Lower leg skin (tissue), 4 donors: Measurements from ENCODE around the gene CNTFR. TPM values are rescaled to one million over a fixed set of nuclear protein-coding genes. Genes with fewer than 3 reads are reported as not detected.

Source experiments
- DNase-seq, 2 donors: peaks; one replicate each; pipeline ENCODE4 v3.0.0-alpha.2; 2019; ENCODE audit warnings: low spot score in 2 of 2
- H3K4me3 ChIP-seq: fragments of 200-600 bp; sonication (generic); 2 replicates; pipeline ENCODE4 v1.5.1; 2017; ENCODE audit warnings: mild to moderate bottlenecking, low read depth; ENCODE audit not compliant: poor library complexity, severe bottlenecking
- POLR2A ChIP-seq, 2 donors: fragments of 450-650 bp; IDR thresholded peaks; one replicate each; pipeline ENCODE4 v1.6.1; 2016 to 2017; ENCODE audit warnings: antibody characterized with exemption in 2 of 2, mild to moderate bottlenecking in 1 of 2, moderate library complexity in 1 of 2
- WGBS, 2 donors: methylation state at CpG; one replicate each; pipeline ENCODE4 v1.1.5; 2018; 5-methylcytosine and 5-hydroxymethylcytosine counted together
- intact Hi-C: fragments of 100-400 bp; cut with DNase I; formaldehyde crosslinking; loops from one replicate; pipeline ENCODE4 v1.15.0; 2023; ENCODE audit warnings: low total_unique reads
- total RNA-seq, 4 donors: library from RNA; depleted of rRNA; stranded (reverse); fragments of >200 nt; gene quantifications; one replicate each; pipeline ENCODE4 v1.1.0, GENCODE V29; 2016
- TF ChIP-seq, protein P1 (sequence below), 3 donors: fragments of 450-650 bp; IDR thresholded peaks; one replicate each; pipeline ENCODE4 v1.5.1; 2016; ENCODE audit warnings: antibody characterized with exemption in 3 of 3, mild to moderate bottlenecking in 3 of 3, moderate library complexity in 2 of 3

Gene CNTFR
- total RNA-seq, 4 donors from 2014 or later = 2.5 to 13.4 (median 3.9) TPM

DNA sequence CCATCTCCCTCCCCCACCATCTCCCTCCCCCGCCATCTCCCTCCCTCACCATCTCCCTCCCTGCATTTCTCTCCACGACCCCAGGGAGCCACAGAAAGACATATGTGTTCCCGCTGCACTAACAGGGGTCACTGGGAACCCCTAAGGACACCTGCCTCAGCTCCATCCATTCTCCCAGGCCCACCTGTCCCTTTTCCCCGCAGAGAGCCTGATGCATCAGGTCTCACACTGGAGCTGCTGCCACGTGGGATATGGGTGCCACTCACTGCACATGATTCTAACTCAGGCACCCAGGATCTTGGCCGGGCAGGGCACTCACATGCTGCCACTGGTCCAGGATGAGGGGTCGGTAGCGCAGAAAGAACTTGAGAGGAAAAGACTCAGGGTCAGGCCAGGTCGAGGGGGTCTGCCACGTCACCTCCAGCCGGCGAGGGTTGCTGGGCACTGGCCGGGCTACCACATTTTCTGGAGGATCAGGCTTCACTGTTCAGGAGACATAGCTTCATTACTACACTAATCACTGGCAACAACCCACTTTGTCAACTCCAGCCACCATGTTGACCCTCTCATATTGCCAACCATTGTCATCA, 33.5 kb downstream of the CNTFR start:
- no peak for TF ChIP-seq POLR2A (IDR thresholded peaks at IDR 0.05)
- TF ChIP-seq, protein P1, sequence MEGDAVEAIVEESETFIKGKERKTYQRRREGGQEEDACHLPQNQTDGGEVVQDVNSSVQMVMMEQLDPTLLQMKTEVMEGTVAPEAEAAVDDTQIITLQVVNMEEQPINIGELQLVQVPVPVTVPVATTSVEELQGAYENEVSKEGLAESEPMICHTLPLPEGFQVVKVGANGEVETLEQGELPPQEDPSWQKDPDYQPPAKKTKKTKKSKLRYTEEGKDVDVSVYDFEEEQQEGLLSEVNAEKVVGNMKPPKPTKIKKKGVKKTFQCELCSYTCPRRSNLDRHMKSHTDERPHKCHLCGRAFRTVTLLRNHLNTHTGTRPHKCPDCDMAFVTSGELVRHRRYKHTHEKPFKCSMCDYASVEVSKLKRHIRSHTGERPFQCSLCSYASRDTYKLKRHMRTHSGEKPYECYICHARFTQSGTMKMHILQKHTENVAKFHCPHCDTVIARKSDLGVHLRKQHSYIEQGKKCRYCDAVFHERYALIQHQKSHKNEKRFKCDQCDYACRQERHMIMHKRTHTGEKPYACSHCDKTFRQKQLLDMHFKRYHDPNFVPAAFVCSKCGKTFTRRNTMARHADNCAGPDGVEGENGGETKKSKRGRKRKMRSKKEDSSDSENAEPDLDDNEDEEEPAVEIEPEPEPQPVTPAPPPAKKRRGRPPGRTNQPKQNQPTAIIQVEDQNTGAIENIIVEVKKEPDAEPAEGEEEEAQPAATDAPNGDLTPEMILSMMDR (IDR thresholded peaks at IDR 0.05) = no peak
- no peak for DNase-seq
- intact Hi-C loops = no loop called here
- WGBS, 2 donors = 88 to 89% methylated on average over 13 of the region's 13 CpGs
- no peak overlapping the region for H3K4me3 ChIP-seq

DNA sequence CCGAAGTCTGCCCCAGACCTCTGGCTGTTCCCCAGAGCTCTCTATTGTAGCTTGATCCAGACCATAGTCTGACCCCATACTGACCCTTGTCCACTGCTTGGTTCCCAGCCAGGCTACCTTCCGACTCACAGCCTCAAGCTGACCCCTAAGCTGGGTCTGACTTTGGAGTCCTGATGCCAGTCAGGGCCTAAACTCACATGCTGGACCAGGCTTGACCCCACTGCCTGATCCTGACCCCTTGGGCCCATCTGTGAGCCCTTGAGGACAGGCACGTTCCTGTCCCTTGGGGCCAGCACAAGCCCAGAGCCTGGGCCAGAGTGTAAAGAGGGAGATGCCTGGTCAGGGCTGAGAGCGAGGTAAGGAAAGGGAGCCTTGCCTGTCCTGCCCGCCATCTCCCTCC, 34.0 kb downstream of the CNTFR start:
- TF ChIP-seq, protein P1 (IDR thresholded peaks at IDR 0.05) = no peak
- no peak for TF ChIP-seq POLR2A (IDR thresholded peaks at IDR 0.05)
- DNase-seq = no peak
- intact Hi-C loops = no loop called here
- H3K4me3 ChIP-seq = no peak overlapping the region
- WGBS, 2 donors = 80 to 87% methylated on average over 5 of the region's 5 CpGs

DNA sequence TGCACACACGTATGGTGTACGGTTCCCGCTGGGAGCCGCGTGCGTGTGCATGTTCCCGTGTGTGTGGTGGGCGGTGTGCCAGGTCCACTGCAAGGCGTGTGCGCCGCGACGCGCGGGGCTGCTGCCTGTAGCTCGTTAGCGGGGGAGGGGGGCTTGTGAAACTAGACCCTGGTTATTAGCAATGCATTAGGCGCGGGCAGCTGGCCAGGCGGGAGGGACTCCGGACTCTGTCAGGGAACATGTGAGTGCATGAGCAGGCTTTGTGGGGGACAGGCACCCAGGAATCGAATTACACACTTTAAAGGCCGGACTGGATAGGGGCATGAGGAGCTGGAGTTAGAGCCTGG, 34.5 kb downstream of the CNTFR start:
- intact Hi-C loops = no loop called here
- TF ChIP-seq, protein P1 (IDR thresholded peaks at IDR 0.05) = no peak
- no peak for TF ChIP-seq POLR2A (IDR thresholded peaks at IDR 0.05)
- H3K4me3 ChIP-seq = no peak overlapping the region
- DNase-seq = no peak
- 41 to 52% methylated on average over 23 of the region's 23 CpGs for WGBS, 2 donors

DNA sequence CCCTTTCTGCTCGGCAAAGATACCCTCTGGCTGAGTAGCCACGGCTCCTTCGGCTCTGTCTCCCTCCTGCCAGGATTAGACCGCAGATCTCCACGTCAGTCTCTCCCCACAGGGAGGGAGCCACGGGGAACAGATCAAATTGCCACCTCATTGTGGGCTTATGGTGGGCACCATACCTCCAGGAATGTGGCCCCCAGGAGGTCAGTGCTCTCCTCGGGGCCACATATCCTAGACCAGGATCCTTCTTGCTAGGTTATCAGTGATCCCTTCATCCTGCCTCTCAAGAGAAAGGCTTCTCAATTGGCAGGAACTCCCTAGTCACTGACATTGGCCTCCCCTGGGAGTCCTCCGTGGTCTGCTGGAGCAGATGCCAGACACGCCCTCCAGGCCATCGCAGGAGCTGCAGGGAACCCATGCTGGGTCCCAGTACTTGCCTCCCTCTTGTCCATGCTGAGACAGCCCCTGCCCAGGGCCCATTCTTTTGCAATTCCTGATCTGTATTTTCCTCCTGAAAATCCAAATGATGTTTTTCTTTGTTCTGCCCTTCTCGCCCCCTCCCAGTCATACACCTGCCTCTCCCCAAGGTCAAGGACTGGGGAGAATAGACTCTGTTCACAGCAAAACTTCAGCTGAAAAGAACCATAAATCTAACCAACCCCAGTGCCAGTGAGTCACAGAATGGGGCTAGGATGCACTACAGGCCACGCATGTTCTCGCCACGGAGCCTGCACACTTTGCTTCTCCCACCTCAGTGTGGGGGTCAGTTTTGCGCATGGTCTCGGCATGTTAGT, 35.1 kb downstream of the CNTFR start:
- TF ChIP-seq POLR2A (IDR thresholded peaks at IDR 0.05) = no peak
- TF ChIP-seq, protein P1 (IDR thresholded peaks at IDR 0.05) = no peak
- no peak for DNase-seq
- no peak overlapping the region for H3K4me3 ChIP-seq
- WGBS, 2 donors = 69 to 75% methylated on average over 16 of the region's 16 CpGs
- intact Hi-C loops = loop anchor here (5.0 kb wide), 1 partner anchor 38 kb away; no protein-coding TSS in a partner anchor

DNA sequence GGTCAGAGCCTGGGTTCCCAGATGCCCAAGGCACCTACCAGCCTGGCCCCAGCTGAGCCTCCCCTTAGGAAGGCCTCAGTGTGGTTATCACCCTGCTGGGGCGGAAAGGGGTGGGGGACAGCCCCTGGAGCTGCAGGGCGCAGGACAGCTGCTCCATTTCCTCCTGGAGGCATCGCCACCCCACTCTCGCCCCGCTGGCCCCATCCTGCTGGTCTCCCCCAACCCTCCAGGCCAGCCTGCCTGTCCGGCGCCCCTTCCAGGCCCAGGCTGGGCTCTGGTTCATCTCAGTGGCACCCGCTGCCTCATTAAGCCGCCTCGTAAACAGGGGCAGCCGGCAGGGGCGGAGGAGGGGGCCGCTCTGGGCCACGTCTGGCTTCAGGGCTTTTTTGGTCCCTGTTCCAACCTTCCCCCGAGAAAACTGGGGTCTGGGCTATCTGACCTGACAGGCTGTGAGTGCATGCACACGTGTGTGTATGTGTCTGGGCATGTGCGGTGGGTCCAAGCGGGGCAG, 36.0 kb downstream of the CNTFR start:
- intact Hi-C loops = loop anchor here (5.0 kb wide), 1 partner anchor 39 kb away; no protein-coding TSS in a partner anchor
- WGBS, 2 donors = 81 to 90% methylated on average over 16 to 17 of the region's 18 CpGs
- no peak overlapping the region for H3K4me3 ChIP-seq
- TF ChIP-seq, protein P1 (IDR thresholded peaks at IDR 0.05) = no peak
- no peak for TF ChIP-seq POLR2A (IDR thresholded peaks at IDR 0.05)
- DNase-seq = no peak
